GM23338 (cell line): Measurements from ENCODE around the gene SNUPN. TPM values are rescaled to one million over a fixed set of nuclear protein-coding genes. Genes with fewer than 3 reads are reported as not detected.

ENCODE experiments used
- ATAC-seq: fragments of 200-7000 bp; cut with Tn5 transposase; 3 replicates; pipeline ENCODE4 v1.9.1; 2020
- DNase-seq: peaks from one replicate; pipeline ENCODE4 v3.0.0-alpha.2; 2015; ENCODE audit warnings: low spot score
- H2AFZ ChIP-seq: fragments of 200-600 bp; sonication (generic); 2 replicates; pipeline ENCODE4 v1.8.0; 2016; ENCODE audit warnings: antibody characterized with exemption, mild to moderate bottlenecking, moderate library complexity
- H3F3A ChIP-seq: fragments of 200-600 bp; sonication (generic); replicated peaks from 2 replicates; pipeline ENCODE4 v1.8.0; 2017; ENCODE audit warnings: antibody characterized with exemption, mixed run types, low read depth
- H3K27ac ChIP-seq: fragments of 200-600 bp; sonication (generic); 2 replicates; pipeline ENCODE4 v1.6.1; 2016; ENCODE audit warnings: low read depth
- H3K27me3 ChIP-seq: fragments of 200-600 bp; sonication (generic); 2 replicates; pipeline ENCODE4 v1.8.0; 2016; ENCODE audit warnings: mild to moderate bottlenecking, mixed run types, moderate library complexity; ENCODE audit not compliant: insufficient read depth
- H3K36me3 ChIP-seq: fragments of 200-600 bp; sonication (generic); 2 replicates; pipeline ENCODE4 v1.8.0; 2016; ENCODE audit warnings: mild to moderate bottlenecking; ENCODE audit not compliant: insufficient read depth
- H3K4me1 ChIP-seq: fragments of 200-600 bp; sonication (generic); 2 replicates; pipeline ENCODE4 v1.8.0; 2016; ENCODE audit warnings: mild to moderate bottlenecking, moderate library complexity; ENCODE audit not compliant: insufficient read depth
- H3K4me2 ChIP-seq: fragments of 200-600 bp; sonication (generic); 2 replicates; pipeline ENCODE4 v1.7.1; 2017; ENCODE audit warnings: mixed run types
- H3K4me3 ChIP-seq: fragments of 200-600 bp; sonication (generic); 2 replicates; pipeline ENCODE4 v1.6.1; 2016; ENCODE audit warnings: mixed run types
- H3K79me2 ChIP-seq: fragments of 200-600 bp; sonication (generic); replicated peaks from 2 replicates; pipeline ENCODE4 v1.8.0; 2017; ENCODE audit warnings: mild to moderate bottlenecking; ENCODE audit not compliant: insufficient read depth
- H3K9me2 ChIP-seq: fragments of 200-600 bp; sonication (generic); 2 replicates; pipeline ENCODE4 v1.8.0; 2017; ENCODE audit not compliant: insufficient read depth
- H4K20me1 ChIP-seq: fragments of 200-600 bp; sonication (generic); replicated peaks from 2 replicates; pipeline ENCODE4 v1.8.0; 2017; ENCODE audit warnings: mild to moderate bottlenecking; ENCODE audit not compliant: insufficient read depth
- H3K27ac Mint-ChIP-seq: 2 replicates; pipeline ENCODE4 v1.8.0; 2020; ENCODE audit warnings: inconsistent platforms, mild to moderate bottlenecking, moderate library complexity, mixed read lengths
- H3K27me3 Mint-ChIP-seq: 3 replicates; pipeline ENCODE4 v1.8.0; 2022; ENCODE audit warnings: low read depth, mild to moderate bottlenecking, moderate library complexity, mixed read lengths, inconsistent platforms; ENCODE audit not compliant: insufficient read depth, poor library complexity
- H3K36me3 Mint-ChIP-seq: 3 replicates; pipeline ENCODE4 v1.8.0; 2021; ENCODE audit warnings: low read depth, mild to moderate bottlenecking, inconsistent platforms, moderate library complexity, mixed read lengths
- H3K4me1 Mint-ChIP-seq: 3 replicates; pipeline ENCODE4 v1.8.0; 2020; ENCODE audit warnings: mild to moderate bottlenecking, inconsistent platforms, mixed read lengths
- H3K4me3 Mint-ChIP-seq: 3 replicates; pipeline ENCODE4 v1.8.0; 2021; ENCODE audit warnings: moderate library complexity, mild to moderate bottlenecking, inconsistent platforms, mixed read lengths
- H3K9me3 Mint-ChIP-seq: 3 replicates; pipeline ENCODE4 v1.8.0; 2020; ENCODE audit warnings: moderate library complexity, mild to moderate bottlenecking, inconsistent platforms, mixed read lengths
- CREB1 ChIP-seq: fragments of 250-450 bp; sonication (Bioruptor Pico); IDR thresholded peaks from 2 replicates; pipeline ENCODE4 v1.5.0; 2020; ENCODE audit warnings: low read depth, mild to moderate bottlenecking, moderate library complexity
- CTCF ChIP-seq, 2 experiments: fragments of 200-600 bp in 1 of 2; sonication (generic) in 1 of 2; conservative IDR thresholded peaks; 2 replicates each; pipeline versions ENCODE4 v1.5.1 to v1.6.1; 2016 to 2017; ENCODE audit warnings: antibody characterized with exemption in 2 of 2, low read depth in 2 of 2, mild to moderate bottlenecking in 2 of 2, moderate library complexity in 1 of 2
- ETS1 ChIP-seq: IDR thresholded peaks from 2 replicates; pipeline ENCODE4 v1.6.1; 2016; ENCODE audit warnings: antibody characterized with exemption
- EZH2phosphoT487 ChIP-seq: fragments of 200-600 bp; sonication (generic); IDR thresholded peaks from one replicate; pipeline ENCODE4 v1.8.1; 2018; ENCODE audit warnings: antibody characterized with exemption; ENCODE audit not compliant: unreplicated experiment
- JUNB ChIP-seq: IDR thresholded peaks from one replicate; pipeline ENCODE4 v1.6.1; 2016; ENCODE audit warnings: antibody characterized with exemption; ENCODE audit not compliant: unreplicated experiment
- ZNF331 ChIP-seq: fragments of 250-450 bp; sonication (Bioruptor Pico); IDR thresholded peaks from 2 replicates; pipeline ENCODE4 v1.5.0; 2020; ENCODE audit warnings: low read depth, mild to moderate bottlenecking, moderate library complexity
- ZNF462 ChIP-seq: fragments of 250-450 bp; sonication (Bioruptor Pico); IDR thresholded peaks from 2 replicates; pipeline ENCODE4 v1.5.0; 2020; ENCODE audit warnings: mild to moderate bottlenecking, moderate library complexity
- polyA plus RNA-seq: library from polyadenylated mRNA; unstranded; fragments of >200 nt; fragmentation: Nextera tagmentation; extraction: Ambion mirVana; gene quantifications from 2 replicates; pipeline ENCODE4 v1.2.1, GENCODE V29; 2016
- total RNA-seq: library from RNA; depleted of rRNA; stranded (reverse); fragments of >200 nt; shearing (Covaris generic); gene quantifications from 2 replicates; pipeline ENCODE4 v1.2.3, GENCODE V29; 2014
- TF ChIP-seq, protein P1 (sequence below): IDR thresholded peaks from one replicate; pipeline ENCODE4 v1.6.1; 2018; ENCODE audit warnings: antibody characterized with exemption; ENCODE audit not compliant: unreplicated experiment

The SNUPN gene
- total and polyA plus RNA-seq, 2 experiments from 2014 or later, result 20.5 to 27.7 TPM

DNA sequence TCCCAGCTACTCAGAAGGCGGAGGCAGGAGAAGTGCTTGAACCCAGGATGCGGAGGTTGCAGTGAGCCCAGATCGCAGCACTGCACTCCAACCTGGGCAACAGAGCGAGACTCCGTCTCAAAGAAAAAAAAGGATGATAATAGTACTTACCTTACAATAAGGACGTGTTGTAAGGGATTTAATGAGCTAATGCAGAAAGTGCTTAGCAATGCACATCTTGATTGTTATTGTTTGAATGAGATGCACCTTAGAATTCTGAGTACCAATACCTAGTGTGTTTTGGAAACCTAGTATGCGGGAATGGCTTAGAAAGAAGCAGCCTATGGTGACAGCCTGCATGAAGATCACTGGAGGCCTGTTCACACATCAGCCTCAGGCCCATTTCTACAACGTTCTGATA lies 19.5 kb downstream of the SNUPN start (continued):
- TF ChIP-seq ZNF331 (no peak), CTCF (conservative IDR thresholded peaks at IDR 0.05; ENCODE audit: low read depth in 2 of 2) (no peak), ETS1 (no peak)
- TF ChIP-seq, protein P1, sequence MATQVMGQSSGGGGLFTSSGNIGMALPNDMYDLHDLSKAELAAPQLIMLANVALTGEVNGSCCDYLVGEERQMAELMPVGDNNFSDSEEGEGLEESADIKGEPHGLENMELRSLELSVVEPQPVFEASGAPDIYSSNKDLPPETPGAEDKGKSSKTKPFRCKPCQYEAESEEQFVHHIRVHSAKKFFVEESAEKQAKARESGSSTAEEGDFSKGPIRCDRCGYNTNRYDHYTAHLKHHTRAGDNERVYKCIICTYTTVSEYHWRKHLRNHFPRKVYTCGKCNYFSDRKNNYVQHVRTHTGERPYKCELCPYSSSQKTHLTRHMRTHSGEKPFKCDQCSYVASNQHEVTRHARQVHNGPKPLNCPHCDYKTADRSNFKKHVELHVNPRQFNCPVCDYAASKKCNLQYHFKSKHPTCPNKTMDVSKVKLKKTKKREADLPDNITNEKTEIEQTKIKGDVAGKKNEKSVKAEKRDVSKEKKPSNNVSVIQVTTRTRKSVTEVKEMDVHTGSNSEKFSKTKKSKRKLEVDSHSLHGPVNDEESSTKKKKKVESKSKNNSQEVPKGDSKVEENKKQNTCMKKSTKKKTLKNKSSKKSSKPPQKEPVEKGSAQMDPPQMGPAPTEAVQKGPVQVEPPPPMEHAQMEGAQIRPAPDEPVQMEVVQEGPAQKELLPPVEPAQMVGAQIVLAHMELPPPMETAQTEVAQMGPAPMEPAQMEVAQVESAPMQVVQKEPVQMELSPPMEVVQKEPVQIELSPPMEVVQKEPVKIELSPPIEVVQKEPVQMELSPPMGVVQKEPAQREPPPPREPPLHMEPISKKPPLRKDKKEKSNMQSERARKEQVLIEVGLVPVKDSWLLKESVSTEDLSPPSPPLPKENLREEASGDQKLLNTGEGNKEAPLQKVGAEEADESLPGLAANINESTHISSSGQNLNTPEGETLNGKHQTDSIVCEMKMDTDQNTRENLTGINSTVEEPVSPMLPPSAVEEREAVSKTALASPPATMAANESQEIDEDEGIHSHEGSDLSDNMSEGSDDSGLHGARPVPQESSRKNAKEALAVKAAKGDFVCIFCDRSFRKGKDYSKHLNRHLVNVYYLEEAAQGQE, result no peak

DNA sequence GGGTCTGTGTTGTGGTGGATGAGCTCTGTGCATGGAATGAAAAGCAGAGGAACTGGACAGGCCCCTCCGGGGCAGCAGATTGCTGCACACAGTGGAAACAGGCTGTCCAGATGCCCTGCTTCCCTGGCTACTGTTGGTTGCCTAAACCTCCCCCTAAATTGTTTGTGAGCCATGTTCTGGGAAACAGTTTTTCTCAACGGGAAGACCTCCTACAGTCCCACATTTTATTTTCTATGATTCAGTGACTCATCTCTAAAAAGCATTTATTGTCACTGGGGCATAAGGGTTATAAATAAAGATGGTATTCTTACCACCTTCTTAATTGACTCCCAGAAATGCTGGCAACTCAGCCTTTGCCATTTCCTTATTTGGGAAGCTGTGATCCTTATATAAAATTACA lies 26.1 kb downstream of the SNUPN start:
- Histone ChIP-seq H3K4me2 (no peak overlapping the region), H3K36me3 (peaks cover 8% of the 10 kb centered on the region), H2AFZ (no peak overlapping the region), H3F3A (0 out of 2 replicates have a peak, but pooled peaks cover 3% of the 10 kb centered on the region), H3K79me2 (no peaks in the 10 kb centered on the region), H3K9me2 (no peaks in the 10 kb centered on the region), H4K20me1 (no peaks in the 10 kb centered on the region), H3K27ac (0 out of 2 replicates have a peak overlapping the region, but pooled peaks have one; percentile 6), H3K4me1 (no peaks in the 10 kb centered on the region), H3K4me3 (no peak overlapping the region), H3K27me3 (no peaks in the 10 kb centered on the region)
- H3K36me3 Mint-ChIP-seq, result peaks cover 42% of the 10 kb centered on the region
- no peaks in the 10 kb centered on the region for H3K9me3 Mint-ChIP-seq
- no peaks in the 10 kb centered on the region for H3K27me3 Mint-ChIP-seq
- H3K4me3 Mint-ChIP-seq, result no peak overlapping the region
- ATAC-seq (no peak), DNase-seq (no peak)
- H3K27ac Mint-ChIP-seq, result no peak overlapping the region
- no peaks in the 10 kb centered on the region for H3K4me1 Mint-ChIP-seq
- TF ChIP-seq JUNB (no peak), ETS1 (no peak), EZH2phosphoT487 (no peak), CREB1 (CRISPR knock-in tag) (no peak), ZNF462 (CRISPR knock-in tag) (no peak)
